Activated B cell treated with CpG ODN at 0.5 μM for 24 hours (primary cell): Measurements from ENCODE around the gene TRAPPC3. TPM values are rescaled to one million over a fixed set of nuclear protein-coding genes. Genes with fewer than 3 reads are reported as not detected.

Experiments
- ATAC-seq: fragments of 200-7000 bp; cut with Tn5 transposase; one replicate; pipeline ENCODE4 v1.10.0; 2021; ENCODE audit warnings: low read depth, mild to moderate bottlenecking, moderate library complexity
- CTCF ChIA-PET: fragments of 350-600 bp; sonication (Branson Sonifier 250); formaldehyde crosslinking; loops from one replicate; lab custom pipeline; 2021; ENCODE audit warnings: antibody characterized with exemption; lab: Charles Lee
- POLR2A ChIA-PET: fragments of 350-600 bp; sonication (Branson Sonifier 250); formaldehyde crosslinking; loops from one replicate; lab custom pipeline; 2021; ENCODE audit warnings: antibody characterized with exemption; lab: Charles Lee
- DNase-seq: peaks from one replicate; pipeline ENCODE4 v3.0.0; 2022
- H3K27ac Mint-ChIP-seq: one replicate; pipeline ENCODE4 v1.8.0; 2020; ENCODE audit warnings: mixed read lengths
- H3K27me3 Mint-ChIP-seq: one replicate; pipeline ENCODE4 v1.8.0; 2021; ENCODE audit warnings: mixed read lengths
- H3K36me3 Mint-ChIP-seq: one replicate; pipeline ENCODE4 v1.8.0; 2021; ENCODE audit warnings: low read depth, mixed read lengths
- H3K4me1 Mint-ChIP-seq: one replicate; pipeline ENCODE4 v1.8.0; 2021; ENCODE audit warnings: mixed read lengths
- H3K4me3 Mint-ChIP-seq: one replicate; pipeline ENCODE4 v1.8.0; 2020; ENCODE audit warnings: mild to moderate bottlenecking, mixed read lengths
- H3K9me3 Mint-ChIP-seq: one replicate; pipeline ENCODE4 v1.8.0; 2020; ENCODE audit warnings: mixed read lengths
- CTCF ChIP-seq: fragments of 200-600 bp; IDR thresholded peaks from one replicate; pipeline ENCODE4 v1.8.0; 2022; ENCODE audit warnings: antibody characterized with exemption, mild to moderate bottlenecking
- intact Hi-C: fragments of 100-400 bp; cut with micrococcal nuclease; formaldehyde crosslinking; loops from one replicate; pipeline ENCODE4 v1.15.1; 2024
- total RNA-seq: library from RNA; stranded (reverse); gene quantifications from 2 replicates; pipeline ENCODE4 v1.2.3, GENCODE V29; 2022

The TRAPPC3 gene
- total RNA-seq, 1 donor from 2014 or later = 48.5 TPM

- CTCF ChIA-PET = interaction anchor here (1.2 to 2.5 kb wide), 3 partner anchors 39 to 188 kb away, joined by 3 to 8 read pairs (median 7); no protein-coding TSS in a partner anchor
- no peak for DNase-seq
- no peak for TF ChIP-seq CTCF
- Mint-ChIP-seq H3K9me3 (no peaks in the 10 kb centered on the region), H3K4me3 (no peak overlapping the region), H3K4me1 (peaks cover 5% of the 10 kb centered on the region), H3K27ac (no peak overlapping the region), H3K27me3 (no peaks in the 10 kb centered on the region), H3K36me3 (peaks cover 49% of the 10 kb centered on the region)
- no peak for ATAC-seq
- intact Hi-C loops = no loop called here
- POLR2A ChIA-PET = no interaction called here
Measured at GRCh38 chr1:36095760-36096405, 53.4 kb downstream of the TRAPPC3 start.

GRCh38 chr1:36094621-36095061 lies 54.6 kb downstream of the TRAPPC3 start:
- no peak for TF ChIP-seq CTCF
- ATAC-seq (no peak), DNase-seq (no peak)
- Mint-ChIP-seq H3K27ac (no peak overlapping the region), H3K4me1 (peaks cover 10% of the 10 kb centered on the region), H3K27me3 (no peaks in the 10 kb centered on the region), H3K9me3 (no peaks in the 10 kb centered on the region), H3K4me3 (no peak overlapping the region), H3K36me3 (peaks cover 49% of the 10 kb centered on the region)
- ChIA-PET POLR2A (interaction anchor here (1.4 kb wide), 1 partner anchor 191 kb away, joined by 4 read pairs; no protein-coding TSS in a partner anchor), CTCF (interaction anchor here (2.1 to 2.5 kb wide), 2 partner anchors 40 to 94 kb away, joined by 7 to 8 read pairs; no protein-coding TSS in a partner anchor)
- intact Hi-C loops = no loop called here

- no peak for ATAC-seq
- ChIA-PET CTCF (interaction anchor here (2.1 to 2.5 kb wide), 2 partner anchors 41 to 94 kb away, joined by 7 to 8 read pairs; no protein-coding TSS in a partner anchor), POLR2A (interaction anchor here (1.4 kb wide), 1 partner anchor 192 kb away, joined by 4 read pairs; no protein-coding TSS in a partner anchor)
- H3K36me3 Mint-ChIP-seq = peaks cover 52% of the 10 kb centered on the region
- H3K9me3 Mint-ChIP-seq = no peaks in the 10 kb centered on the region
- TF ChIP-seq CTCF = no peak
- H3K4me1 Mint-ChIP-seq = peaks cover 15% of the 10 kb centered on the region
- no peak for DNase-seq
- no peak overlapping the region for H3K4me3 Mint-ChIP-seq
- no peak overlapping the region for H3K27ac Mint-ChIP-seq
- no peaks in the 10 kb centered on the region for H3K27me3 Mint-ChIP-seq
- intact Hi-C loops = no loop called here
Measured at GRCh38 chr1:36093929-36094328, 55.4 kb downstream of the TRAPPC3 start.

GRCh38 chr1:36093226-36093625 lies 56.1 kb downstream of the TRAPPC3 start:
- Mint-ChIP-seq H3K27me3 (no peaks in the 10 kb centered on the region), H3K4me1 (peaks cover 15% of the 10 kb centered on the region), H3K4me3 (no peak overlapping the region), H3K9me3 (no peaks in the 10 kb centered on the region), H3K36me3 (peaks cover 52% of the 10 kb centered on the region), H3K27ac (no peak overlapping the region)
- no peak for DNase-seq
- intact Hi-C loops = no loop called here
- POLR2A ChIA-PET = no interaction called here
- CTCF ChIA-PET = no interaction called here
- ATAC-seq = no peak
- TF ChIP-seq CTCF = no peak

- intact Hi-C loops = no loop called here
- H3K9me3 Mint-ChIP-seq = no peaks in the 10 kb centered on the region
- ChIA-PET POLR2A (no interaction called here), CTCF (no interaction called here)
- no peak for TF ChIP-seq CTCF
- no peak for ATAC-seq
- no peak for DNase-seq
- H3K27ac Mint-ChIP-seq = no peak overlapping the region
- H3K36me3 Mint-ChIP-seq = peaks cover 52% of the 10 kb centered on the region
- peaks cover 15% of the 10 kb centered on the region for H3K4me1 Mint-ChIP-seq
- H3K27me3 Mint-ChIP-seq = no peaks in the 10 kb centered on the region
- H3K4me3 Mint-ChIP-seq = no peak overlapping the region
Measured at GRCh38 chr1:36092798-36093185, 56.5 kb downstream of the TRAPPC3 start.
